Endothelial cell of umbilical vein (primary cell): Measurements from ENCODE around the gene IL3RA. TPM values are rescaled to one million over a fixed set of nuclear protein-coding genes. Genes with fewer than 3 reads are reported as not detected.

Source experiments
- BruUV-seq: library from RNA; stranded (reverse); fragments of 400-500 nt; replicated peaks from 2 replicates; lab custom pipeline; 2021; lab: Mats Ljungman, UMichigan
- CTCF ChIA-PET: fragments of 300-600, 350-600 bp; sonication (Branson Sonifier 250); formaldehyde crosslinking; loops from one replicate; lab custom pipeline; 2021; ENCODE audit warnings: antibody characterized with exemption, inconsistent platforms; lab: Charles Lee
- POLR2A ChIA-PET: fragments of 300-600, 350-600 bp; sonication (Branson Sonifier 250); formaldehyde crosslinking; loops from one replicate; lab custom pipeline; 2021; ENCODE audit warnings: antibody characterized with exemption, inconsistent platforms; lab: Charles Lee
- DNase-seq: peaks from one replicate; pipeline ENCODE4 v3.0.0-alpha.2; 2011; ENCODE audit warnings: low read depth, low spot score
- FAIRE-seq: peaks from 2 replicates; lab custom pipeline; 2011; peaks lifted over from hg19 to GRCh38; lab: Jason Lieb, UNC
- H2AFZ ChIP-seq: 2 replicates; pipeline ENCODE4 v1.6.0; 2012; ENCODE audit warnings: low read depth, low read length, control low read depth, inconsistent platforms
- H3K27ac ChIP-seq: 2 replicates; pipeline ENCODE4 v1.5.1; 2011; ENCODE audit warnings: low read depth, mild to moderate bottlenecking, control low read depth, low read length, moderate library complexity; ENCODE audit not compliant: insufficient read depth
- H3K27me3 ChIP-seq, 2 experiments: 2 replicates each; pipeline versions ENCODE4 v1.6.0 to v1.6.1; 2011; ENCODE audit warnings: low read length in 2 of 2, mixed read lengths in 1 of 2; ENCODE audit not compliant: control insufficient read depth in 2 of 2, insufficient read depth in 2 of 2
- H3K36me3 ChIP-seq, 2 experiments: 2 replicates in 1 of 2; 3 replicates in 1 of 2; pipeline ENCODE4 v1.5.1; 2011; ENCODE audit warnings: low read length in 2 of 2, mild to moderate bottlenecking in 1 of 2, moderate library complexity in 1 of 2; ENCODE audit not compliant: control insufficient read depth in 2 of 2, insufficient read depth in 2 of 2; ENCODE audit errors: extremely low read depth in 1 of 2
- H3K4me1 ChIP-seq: 3 replicates; pipeline ENCODE4 v1.5.1; 2011; ENCODE audit warnings: mild to moderate bottlenecking, low read length; ENCODE audit not compliant: control insufficient read depth, insufficient read depth; ENCODE audit errors: extremely low read depth
- H3K4me2 ChIP-seq: 2 replicates; pipeline ENCODE4 v1.6.1; 2011; ENCODE audit warnings: low read length, control low read depth, mixed read lengths; ENCODE audit not compliant: insufficient read depth
- H3K4me3 ChIP-seq, 3 experiments: fragments of 200-600 bp in 1 of 3; sonication (generic), shearing (Covaris generic) in 1 of 3; replicated peaks in 1 of 3; 2 replicates each; pipeline ENCODE4 v1.5.1; 2011 to 2016; ENCODE audit warnings: control low read depth in 3 of 3, low read length in 3 of 3, mild to moderate bottlenecking in 2 of 3, inconsistent platforms in 1 of 3, low read depth in 1 of 3, moderate library complexity in 1 of 3; ENCODE audit not compliant: insufficient read depth in 1 of 3
- H3K79me2 ChIP-seq: 2 replicates; pipeline ENCODE4 v1.6.0; 2012; ENCODE audit warnings: low read length, inconsistent platforms; ENCODE audit not compliant: control insufficient read depth, insufficient read depth
- H3K9ac ChIP-seq: replicated peaks from 2 replicates; pipeline ENCODE3; 2011; ENCODE audit warnings: low read length, control low read depth; ENCODE audit not compliant: insufficient read depth; ENCODE audit errors: extremely low read depth
- H3K9me1 ChIP-seq: replicated peaks from 3 replicates; pipeline ENCODE4 v1.6.0; 2011; ENCODE audit warnings: mild to moderate bottlenecking, low read length; ENCODE audit not compliant: control insufficient read depth, insufficient read depth; ENCODE audit errors: extremely low read depth
- H3K9me3 ChIP-seq: replicated peaks from 2 replicates; pipeline ENCODE4 v1.5.1; 2012; ENCODE audit warnings: low read length, inconsistent platforms; ENCODE audit not compliant: control insufficient read depth, insufficient read depth
- H4K20me1 ChIP-seq: replicated peaks from 2 replicates; pipeline ENCODE3; 2011; ENCODE audit warnings: mild to moderate bottlenecking, low read length; ENCODE audit not compliant: control insufficient read depth, insufficient read depth; ENCODE audit errors: extremely low read depth
- EZH2 ChIP-seq: IDR thresholded peaks from 2 replicates; pipeline ENCODE4 v1.6.1; 2012; ENCODE audit warnings: borderline replicate concordance, low read depth, mild to moderate bottlenecking, moderate library complexity, low read length, inconsistent platforms; ENCODE audit not compliant: severe bottlenecking
- FOS ChIP-seq: IDR thresholded peaks from 2 replicates; pipeline ENCODE4 v1.6.1; 2011; ENCODE audit warnings: mild to moderate bottlenecking, low read length, moderate library complexity, borderline replicate concordance; ENCODE audit not compliant: insufficient read depth
- GATA2 ChIP-seq: IDR thresholded peaks from 2 replicates; pipeline ENCODE4 v1.7.0; 2011; ENCODE audit warnings: low read depth, mild to moderate bottlenecking, moderate library complexity, mixed read lengths, low read length; ENCODE audit not compliant: insufficient read length, insufficient read depth
- JUN ChIP-seq: IDR thresholded peaks from 2 replicates; pipeline ENCODE4 v1.6.1; 2011; ENCODE audit warnings: borderline replicate concordance, low read depth; ENCODE audit not compliant: insufficient read length, insufficient read depth
- MYC ChIP-seq: IDR thresholded peaks from one replicate; pipeline ENCODE4 v1.6.1; 2011; ENCODE audit warnings: mild to moderate bottlenecking, low read depth, low read length
- POLR2A ChIP-seq: IDR thresholded peaks from 2 replicates; pipeline ENCODE4 v1.6.1; 2012; ENCODE audit warnings: low read depth, mild to moderate bottlenecking, control low read depth, low read length
- POLR2AphosphoS5 ChIP-seq: IDR thresholded peaks from 2 replicates; pipeline ENCODE4 v1.6.1; 2012; ENCODE audit warnings: low read depth, mild to moderate bottlenecking, control low read depth, low read length, moderate library complexity; ENCODE audit not compliant: insufficient read depth
- dilution Hi-C: fragments of 300-500 bp; cut with MboI; formaldehyde crosslinking; loops from one replicate; pipeline ENCODE4 v1.15.0; 2019; ENCODE audit warnings: low sequenced_read_pairs; ENCODE audit not compliant: extremely low pct_ligation_motif_present
- intact Hi-C: fragments of 100-400 bp; cut with micrococcal nuclease; formaldehyde crosslinking; loops from one replicate; pipeline ENCODE4 v1.10.0; 2022
- polyA plus RNA-seq, 4 experiments: library from polyadenylated mRNA; depleted of rRNA in 3 of 4; stranded (reverse) in 3 of 4; unstranded in 1 of 4; fragments of >200 nt; gene quantifications; 2 replicates each; pipeline versions ENCODE4 v1.2.1 to v1.2.3, GENCODE V29; 2011 to 2012; ENCODE audit warnings: missing spikeins in 1 of 4
- total RNA-seq: library from RNA; stranded (reverse); gene quantifications from 2 replicates; pipeline ENCODE4 v1.2.3, GENCODE V29; 2021
- TF ChIP-seq, protein P1 (sequence below), 2 donors: IDR thresholded peaks; 1 replicate in 1 of 2; 2 replicates in 1 of 2; pipeline ENCODE4 v1.5.1; 2011; ENCODE audit warnings: low read length in 2 of 2, mild to moderate bottlenecking in 2 of 2, moderate library complexity in 2 of 2, control low read depth in 1 of 2, inconsistent platforms in 1 of 2, low read depth in 1 of 2; ENCODE audit not compliant: insufficient read depth in 1 of 2; ENCODE audit errors: extremely low read depth in 1 of 2
- TF ChIP-seq, protein P2 (sequence below): IDR thresholded peaks from 2 replicates; pipeline ENCODE4 v1.6.1; 2011; ENCODE audit not compliant: insufficient read depth, insufficient read length

The IL3RA gene
- total and polyA plus RNA-seq, 2 donors (not counting 3 experiments of a cell fraction or from before 2014, with no cell fraction given): 28.9 to 35.1 TPM

DNA sequence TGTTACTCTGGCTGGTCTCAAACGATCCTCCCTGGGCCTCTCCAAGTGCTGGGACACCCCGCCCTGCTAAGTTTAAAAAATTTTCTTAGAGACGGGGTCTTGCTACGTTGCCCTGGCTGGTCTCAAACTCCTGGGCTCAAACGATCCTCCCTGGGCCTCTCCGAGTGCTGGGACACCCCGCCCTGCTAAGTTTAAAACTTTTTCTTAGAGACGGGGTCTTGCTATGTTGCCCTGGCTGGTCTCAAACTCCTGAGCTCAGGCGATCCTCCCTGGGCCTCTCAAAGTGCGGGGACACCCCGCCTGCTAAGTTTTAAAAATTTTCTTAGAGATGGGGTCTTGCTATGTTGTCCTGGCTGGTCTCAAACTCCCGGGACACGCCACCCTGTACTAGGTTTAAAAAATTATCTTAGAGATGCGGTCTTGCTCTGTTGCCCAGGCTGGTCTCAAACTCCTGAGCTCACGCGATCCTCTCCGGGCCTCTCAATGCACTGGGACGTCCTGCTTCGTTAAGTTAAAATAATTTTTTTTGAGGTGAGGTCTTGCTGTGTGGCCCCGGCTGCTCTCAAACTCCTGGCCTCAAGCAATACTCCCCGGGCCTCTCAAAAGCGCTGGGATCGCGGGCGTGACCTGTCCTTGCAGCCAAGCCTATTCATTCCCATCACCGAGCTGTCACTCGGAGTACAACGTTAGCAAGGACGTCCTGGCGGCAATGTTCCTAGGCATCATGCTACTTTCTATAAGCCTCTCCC lies 54.2 kb downstream of the IL3RA start:
- no peak for FAIRE-seq
- H3K4me3 ChIP-seq: peak overlapping the region; percentile 64 to 100 (median 89)
- no peak overlapping the region for H2AFZ ChIP-seq
- no peaks in the 10 kb centered on the region for H3K27me3 ChIP-seq
- peaks cover 57% of the 10 kb centered on the region for H3K79me2 ChIP-seq
- intact Hi-C loops: loop anchor here (5.0 kb wide), 2 partner anchors 33 to 202 kb away; partner anchors contain the start of gene AKAP17A
- DNase-seq: no peak
- H3K9ac ChIP-seq: peak overlapping the region; percentile 89
- no peaks in the 10 kb centered on the region for H3K9me3 ChIP-seq
- H3K9me1 ChIP-seq: no peaks in the 10 kb centered on the region
- H3K36me3 ChIP-seq: peaks cover 23 to 44% of the 10 kb centered on the region in 2 experiments
- BruUV-seq: no TSS peak
- ChIA-PET POLR2A (no interaction called here), CTCF (no interaction called here)
- peaks cover 3% of the 10 kb centered on the region for H4K20me1 ChIP-seq
- TF ChIP-seq MYC (no peak), JUN (no peak), POLR2AphosphoS5 (peak; percentile 7)
- TF ChIP-seq, protein P1, sequence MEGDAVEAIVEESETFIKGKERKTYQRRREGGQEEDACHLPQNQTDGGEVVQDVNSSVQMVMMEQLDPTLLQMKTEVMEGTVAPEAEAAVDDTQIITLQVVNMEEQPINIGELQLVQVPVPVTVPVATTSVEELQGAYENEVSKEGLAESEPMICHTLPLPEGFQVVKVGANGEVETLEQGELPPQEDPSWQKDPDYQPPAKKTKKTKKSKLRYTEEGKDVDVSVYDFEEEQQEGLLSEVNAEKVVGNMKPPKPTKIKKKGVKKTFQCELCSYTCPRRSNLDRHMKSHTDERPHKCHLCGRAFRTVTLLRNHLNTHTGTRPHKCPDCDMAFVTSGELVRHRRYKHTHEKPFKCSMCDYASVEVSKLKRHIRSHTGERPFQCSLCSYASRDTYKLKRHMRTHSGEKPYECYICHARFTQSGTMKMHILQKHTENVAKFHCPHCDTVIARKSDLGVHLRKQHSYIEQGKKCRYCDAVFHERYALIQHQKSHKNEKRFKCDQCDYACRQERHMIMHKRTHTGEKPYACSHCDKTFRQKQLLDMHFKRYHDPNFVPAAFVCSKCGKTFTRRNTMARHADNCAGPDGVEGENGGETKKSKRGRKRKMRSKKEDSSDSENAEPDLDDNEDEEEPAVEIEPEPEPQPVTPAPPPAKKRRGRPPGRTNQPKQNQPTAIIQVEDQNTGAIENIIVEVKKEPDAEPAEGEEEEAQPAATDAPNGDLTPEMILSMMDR (IDR thresholded peaks at IDR 0.05; ENCODE audit: extremely low read depth in 1 of 2, insufficient read depth in 1 of 2, low read depth in 1 of 2, low read length in 2 of 2): no peak
- peaks cover 15% of the 10 kb centered on the region for H3K4me1 ChIP-seq
- dilution Hi-C loops: no loop called here
- peak overlapping the region; percentile 70 for H3K4me2 ChIP-seq
- peak overlapping the region; percentile 73 for H3K27ac ChIP-seq

DNA sequence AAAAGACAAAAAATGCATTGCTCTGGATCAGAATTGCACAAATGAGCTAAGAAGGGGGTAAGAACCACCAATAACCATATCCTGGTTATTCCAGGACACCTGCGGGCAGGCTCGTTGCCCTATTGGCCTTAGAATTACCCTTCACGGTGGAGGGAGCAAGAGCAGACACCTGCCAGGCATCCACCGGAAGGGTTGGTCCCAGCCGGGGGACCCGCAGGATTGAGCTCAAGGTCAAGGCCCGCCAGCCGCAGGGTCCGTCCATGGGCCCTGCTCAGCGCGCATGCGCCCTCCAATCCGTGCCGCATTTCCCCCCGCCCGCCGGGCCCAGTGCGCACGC lies 54.8 kb downstream of the IL3RA start:
- no peak overlapping the region for H2AFZ ChIP-seq
- peak; percentile 89 for DNase-seq
- POLR2A ChIA-PET: no interaction called here
- FAIRE-seq: no peak
- H3K27ac ChIP-seq: peak overlapping the region; percentile 73
- peaks cover 3% of the 10 kb centered on the region for H4K20me1 ChIP-seq
- peak overlapping the region; percentile 89 for H3K9ac ChIP-seq
- H3K36me3 ChIP-seq: peaks cover 18 to 39% of the 10 kb centered on the region in 2 experiments
- H3K27me3 ChIP-seq: no peaks in the 10 kb centered on the region
- dilution Hi-C loops (no loop called here), intact Hi-C loops (loop anchor here (5.0 kb wide), 2 partner anchors 34 to 201 kb away; partner anchors contain the start of gene AKAP17A)
- H3K79me2 ChIP-seq: peaks cover 56% of the 10 kb centered on the region
- H3K4me2 ChIP-seq: peak overlapping the region; percentile 70
- no TSS peak for BruUV-seq
- CTCF ChIA-PET: no interaction called here
- TF ChIP-seq, protein P1 (IDR thresholded peaks at IDR 0.05; ENCODE audit: extremely low read depth in 1 of 2, insufficient read depth in 1 of 2, low read depth in 1 of 2, low read length in 2 of 2): no peak
- TF ChIP-seq MYC (no peak), JUN (no peak), GATA2 (no peak), POLR2A (no peak), EZH2 (no peak), POLR2AphosphoS5 (no peak), FOS (no peak)
- TF ChIP-seq, protein P2, sequence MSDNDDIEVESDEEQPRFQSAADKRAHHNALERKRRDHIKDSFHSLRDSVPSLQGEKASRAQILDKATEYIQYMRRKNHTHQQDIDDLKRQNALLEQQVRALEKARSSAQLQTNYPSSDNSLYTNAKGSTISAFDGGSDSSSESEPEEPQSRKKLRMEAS: no peak
- peaks cover 15% of the 10 kb centered on the region for H3K4me1 ChIP-seq
- no peaks in the 10 kb centered on the region for H3K9me3 ChIP-seq
- H3K4me3 ChIP-seq: peak overlapping the region; percentile 64 to 100 (median 89)
- no peaks in the 10 kb centered on the region for H3K9me1 ChIP-seq
